Vagina (tissue), 2 donors: ENCODE data around the gene MRPS22.

Experiments used
- CTCF ChIP-seq, 3 experiments: fragments of 450-650 bp in 2 of 3; fragments of 200-600 bp in 1 of 3; sonication (generic) in 1 of 3; IDR thresholded peaks; one replicate each; pipeline ENCODE4 v1.5.1; 2017 to 2019; ENCODE audit warnings: antibody characterized with exemption in 3 of 3, mild to moderate bottlenecking in 2 of 3, moderate library complexity in 2 of 3
- POLR2A ChIP-seq, 2 donors: fragments of 450-650 bp; IDR thresholded peaks; one replicate each; pipeline ENCODE4 v1.6.1; 2017; ENCODE audit warnings: antibody characterized with exemption in 2 of 2, mild to moderate bottlenecking in 2 of 2, moderate library complexity in 2 of 2

- TF ChIP-seq POLR2A (IDR thresholded peaks at IDR 0.05), result no peak
- TF ChIP-seq CTCF (IDR thresholded peaks at IDR 0.05), result no peak
Measured at GRCh38 chr3:139361276-139361675, 17.5 kb downstream of the MRPS22 start.
